Measurements from ENCODE around the gene TXNDC15. TPM values are rescaled to one million over a fixed set of nuclear protein-coding genes. Genes with fewer than 3 reads are reported as not detected.
"Not testable (repeated sequence)": the region's sequence is repeated elsewhere in the genome, so short reads cannot be mapped to it uniquely, and the experiment has no call there.

Gene TXNDC15
- total RNA-seq, 2 donors from 2014 or later = 91.2 to 181 TPM

GRCh38 chr5:134879456-134879855 is 5.3 kb downstream of the TXNDC15 start:
- no peak for ATAC-seq (ENCODE audit: insufficient number of reproducible peaks, low FRiP score, low read depth)
- H3K27ac ChIP-seq = no peak overlapping the region
- H3K27me3 ChIP-seq (replicated peaks; ENCODE audit: insufficient read depth) = no peaks in the 10 kb centered on the region
- H3K9me3 ChIP-seq = no peaks in the 10 kb centered on the region
- peaks cover 8 to 17% of the 10 kb centered on the region in 2 donors for H3K4me1 ChIP-seq (ENCODE audit: control insufficient read depth in 1 of 2, low read depth in 2 of 2)
- H3K36me3 ChIP-seq = no peaks in the 10 kb centered on the region
- H3K4me3 ChIP-seq = no peak overlapping the region
- TF ChIP-seq CTCF (IDR thresholded peaks at IDR 0.05) = no peak
- no peak for DNase-seq (ENCODE audit: low spot score)

GRCh38 chr5:134880937-134881336 is 6.8 kb downstream of the TXNDC15 start:
- not testable (repeated sequence) for H3K27ac ChIP-seq; H3K36me3 ChIP-seq; H3K4me3 ChIP-seq; H3K9me3 ChIP-seq; H3K4me1 ChIP-seq (ENCODE audit: control insufficient read depth in 1 of 2, low read depth in 2 of 2); H3K27me3 ChIP-seq (replicated peaks; ENCODE audit: insufficient read depth); DNase-seq (ENCODE audit: low spot score); ATAC-seq (ENCODE audit: insufficient number of reproducible peaks, low FRiP score, low read depth)

- H3K36me3 ChIP-seq; H3K4me3 ChIP-seq; ATAC-seq (ENCODE audit: insufficient number of reproducible peaks, low FRiP score, low read depth); H3K27ac ChIP-seq; DNase-seq (ENCODE audit: low spot score); H3K9me3 ChIP-seq; H3K27me3 ChIP-seq (replicated peaks; ENCODE audit: insufficient read depth); H3K4me1 ChIP-seq (ENCODE audit: control insufficient read depth in 1 of 2, low read depth in 2 of 2): not testable (repeated sequence)
Measured at GRCh38 chr5:134881711-134882110, 7.5 kb downstream of the TXNDC15 start.

- H3K9me3 ChIP-seq = no peaks in the 10 kb centered on the region
- no peaks in the 10 kb centered on the region for H3K4me1 ChIP-seq (ENCODE audit: control insufficient read depth in 1 of 2, low read depth in 2 of 2)
- DNase-seq (ENCODE audit: low spot score) (no peak), ATAC-seq (ENCODE audit: insufficient number of reproducible peaks, low FRiP score, low read depth) (no peak)
- H3K4me3 ChIP-seq = no peak overlapping the region
- no peak for TF ChIP-seq CTCF (IDR thresholded peaks at IDR 0.05)
- H3K27me3 ChIP-seq (replicated peaks; ENCODE audit: insufficient read depth) = no peaks in the 10 kb centered on the region
- peaks cover 18% of the 10 kb centered on the region for H3K36me3 ChIP-seq
- no peak overlapping the region for H3K27ac ChIP-seq
Measured at GRCh38 chr5:134887593-134888159, 13.5 kb downstream of the TXNDC15 start.

GRCh38 chr5:134889335-134889734 is 15.2 kb downstream of the TXNDC15 start:
- TF ChIP-seq CTCF (IDR thresholded peaks at IDR 0.05) = no peak

GRCh38 chr5:134891473-134891872 is 17.3 kb downstream of the TXNDC15 start:
- H3K27ac ChIP-seq = no peak overlapping the region
- no peak for TF ChIP-seq CTCF (IDR thresholded peaks at IDR 0.05)
- H3K9me3 ChIP-seq = no peaks in the 10 kb centered on the region
- peaks cover 22% of the 10 kb centered on the region for H3K36me3 ChIP-seq
- no peak overlapping the region for H3K4me3 ChIP-seq
- no peaks in the 10 kb centered on the region for H3K4me1 ChIP-seq (ENCODE audit: control insufficient read depth in 1 of 2, low read depth in 2 of 2)
- DNase-seq (ENCODE audit: low spot score) (no peak), ATAC-seq (ENCODE audit: insufficient number of reproducible peaks, low FRiP score, low read depth) (no peak)
- H3K27me3 ChIP-seq (replicated peaks; ENCODE audit: insufficient read depth) = no peaks in the 10 kb centered on the region

More at GRCh38 chr5:134889335-134889734, 15.2 kb downstream of the TXNDC15 start:
- DNase-seq (ENCODE audit: low spot score) (no peak), ATAC-seq (ENCODE audit: insufficient number of reproducible peaks, low FRiP score, low read depth) (no peak)
- Histone ChIP-seq H3K4me3 (no peak overlapping the region), H3K9me3 (no peaks in the 10 kb centered on the region), H3K27me3 (replicated peaks; ENCODE audit: insufficient read depth) (no peaks in the 10 kb centered on the region), H3K36me3 (peaks cover 18% of the 10 kb centered on the region), H3K27ac (no peak overlapping the region), H3K4me1 (ENCODE audit: control insufficient read depth in 1 of 2, low read depth in 2 of 2) (no peaks in the 10 kb centered on the region)
